NCI-H2107 treated with DMSO at 0.1 percent for 48 hours (cell line): ENCODE measurements around the gene NPNT.

Source experiments
- DNase-seq: peaks from one replicate; lab custom pipeline; 2025; ENCODE audit not compliant: unreplicated experiment; lab: John Stamatoyannopoulos, UW

The NPNT gene

GRCh38 chr4:105912633-105913032, 17.4 kb downstream of the NPNT start:
- DNase-seq = no peak

- DNase-seq = no peak
Observed at GRCh38 chr4:105917171-105917685, 22.0 kb downstream of the NPNT start.

- DNase-seq = no peak
Observed at GRCh38 chr4:105921301-105921700, 26.0 kb downstream of the NPNT start.

- no peak for DNase-seq
Observed at GRCh38 chr4:105923497-105924238, 28.4 kb downstream of the NPNT start.

GRCh38 chr4:105924341-105924740, 29.1 kb downstream of the NPNT start:
- no peak for DNase-seq

GRCh38 chr4:105930698-105931097, 35.4 kb downstream of the NPNT start:
- no peak for DNase-seq

GRCh38 chr4:105933083-105933482, 37.8 kb downstream of the NPNT start:
- DNase-seq = no peak

- DNase-seq = no peak
Observed at GRCh38 chr4:105934386-105934785, 39.1 kb downstream of the NPNT start.

GRCh38 chr4:105936901-105937300, 41.6 kb downstream of the NPNT start:
- DNase-seq = no peak

GRCh38 chr4:105937759-105938158, 42.5 kb downstream of the NPNT start:
- no peak for DNase-seq

GRCh38 chr4:105943234-105943633, 48.0 kb downstream of the NPNT start:
- no peak for DNase-seq

GRCh38 chr4:105944540-105944939, 49.3 kb downstream of the NPNT start:
- no peak for DNase-seq

- DNase-seq = no peak
Observed at GRCh38 chr4:105946771-105947170, 51.5 kb downstream of the NPNT start.

- DNase-seq = no peak
Observed at GRCh38 chr4:105950701-105951100, 55.4 kb downstream of the NPNT start.

GRCh38 chr4:105951198-105951597, 55.9 kb downstream of the NPNT start:
- no peak for DNase-seq

- DNase-seq = no peak
Observed at GRCh38 chr4:105952591-105952990, 57.3 kb downstream of the NPNT start.

GRCh38 chr4:105956569-105956968, 61.3 kb downstream of the NPNT start:
- peak; percentile 39 for DNase-seq

GRCh38 chr4:105957680-105958079, 62.4 kb downstream of the NPNT start:
- no peak for DNase-seq

- DNase-seq = no peak
Observed at GRCh38 chr4:105963461-105964400, 68.5 kb downstream of the NPNT start.

GRCh38 chr4:105965183-105965800, 70.0 kb downstream of the NPNT start:
- no peak for DNase-seq

GRCh38 chr4:105966051-105966450, 70.8 kb downstream of the NPNT start:
- no peak for DNase-seq
